Vagina (tissue), 2 donors: Measurements from ENCODE around the gene RB1. TPM values are rescaled to one million over a fixed set of nuclear protein-coding genes. Genes with fewer than 3 reads are reported as not detected.

Experiments
- DNase-seq, 2 donors: peaks; one replicate each; pipeline ENCODE4 v3.0.0-alpha.2; 2017; ENCODE audit errors: extremely low spot score in 2 of 2
- H3K27ac ChIP-seq: fragments of 200-600 bp; sonication (generic); one replicate; pipeline ENCODE4 v1.5.1; 2019
- H3K27me3 ChIP-seq: fragments of 200-600 bp; sonication (generic); one replicate; pipeline ENCODE4 v1.5.1; 2019
- H3K36me3 ChIP-seq, 2 donors: fragments of 200-600 bp; sonication (generic); one replicate each; pipeline ENCODE4 v1.5.1; 2017 to 2019
- H3K4me1 ChIP-seq: fragments of 200-600 bp; sonication (generic); one replicate; pipeline ENCODE4 v1.5.1; 2019
- H3K4me3 ChIP-seq, 2 donors: fragments of 200-600 bp; sonication (generic); 1 replicate in 1 of 2; 2 replicates in 1 of 2; pipeline ENCODE4 v1.5.1; 2016 to 2019
- H3K9me3 ChIP-seq: fragments of 200-600 bp; sonication (generic); one replicate; pipeline ENCODE4 v1.5.1; 2019
- POLR2A ChIP-seq, 2 donors: fragments of 450-650 bp; IDR thresholded peaks; one replicate each; pipeline ENCODE4 v1.6.1; 2017; ENCODE audit warnings: antibody characterized with exemption in 2 of 2, mild to moderate bottlenecking in 2 of 2, moderate library complexity in 2 of 2
- POLR2AphosphoS5 ChIP-seq, 2 donors: sonication (generic); formaldehyde crosslinking; IDR thresholded peaks; one replicate each; pipeline ENCODE4 v1.9.0; 2017; ENCODE audit warnings: antibody characterized with exemption in 2 of 2, mild to moderate bottlenecking in 2 of 2, low read depth in 1 of 2; ENCODE audit not compliant: insufficient read depth in 1 of 2
- intact Hi-C: fragments of 100-400 bp; cut with DNase I; formaldehyde crosslinking; loops from one replicate; pipeline ENCODE4 v1.15.1; 2023
- total RNA-seq: library from RNA; depleted of rRNA; stranded (reverse); fragments of >200 nt; gene quantifications from one replicate; pipeline ENCODE4 v1.2.3, GENCODE V29; 2016
- TF ChIP-seq, protein P1 (sequence below), 3 experiments: fragments of 450-650 bp in 2 of 3; fragments of 200-600 bp in 1 of 3; sonication (generic) in 1 of 3; IDR thresholded peaks; one replicate each; pipeline ENCODE4 v1.5.1; 2017 to 2019; ENCODE audit warnings: antibody characterized with exemption in 3 of 3, mild to moderate bottlenecking in 2 of 3, moderate library complexity in 2 of 3

The RB1 gene
- total RNA-seq, 1 donor from 2014 or later = 34.4 TPM

DNA sequence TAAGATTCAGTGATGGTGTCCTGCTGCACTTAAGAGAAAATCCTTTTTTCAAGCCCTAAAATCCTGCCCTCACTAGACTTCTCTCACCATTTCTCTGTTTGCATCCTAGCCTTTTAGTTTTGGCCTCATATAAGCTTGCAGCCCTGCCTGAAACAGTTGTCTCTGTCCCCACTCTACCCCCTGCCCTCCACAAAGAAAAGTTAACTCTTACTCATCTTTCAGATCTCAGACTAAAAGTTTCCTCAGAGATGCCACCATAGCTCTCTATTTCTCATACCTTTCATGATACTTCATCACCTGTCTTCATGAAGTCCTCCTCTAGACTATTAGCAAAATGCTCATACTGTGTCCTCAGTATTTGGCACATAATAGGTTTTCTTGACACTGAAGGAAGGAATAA is 37.4 kb upstream of the RB1 start:
- Histone ChIP-seq H3K27ac (no peak overlapping the region), H3K9me3 (no peaks in the 10 kb centered on the region), H3K36me3 (peaks cover 0 to 51% of the 10 kb centered on the region in 2 donors), H3K4me1 (peaks cover 21% of the 10 kb centered on the region), H3K4me3 (no peak overlapping the region), H3K27me3 (no peaks in the 10 kb centered on the region)
- no peak for TF ChIP-seq POLR2AphosphoS5 (IDR thresholded peaks at IDR 0.05; ENCODE audit: insufficient read depth in 1 of 2, low read depth in 1 of 2)
- TF ChIP-seq, protein P1, sequence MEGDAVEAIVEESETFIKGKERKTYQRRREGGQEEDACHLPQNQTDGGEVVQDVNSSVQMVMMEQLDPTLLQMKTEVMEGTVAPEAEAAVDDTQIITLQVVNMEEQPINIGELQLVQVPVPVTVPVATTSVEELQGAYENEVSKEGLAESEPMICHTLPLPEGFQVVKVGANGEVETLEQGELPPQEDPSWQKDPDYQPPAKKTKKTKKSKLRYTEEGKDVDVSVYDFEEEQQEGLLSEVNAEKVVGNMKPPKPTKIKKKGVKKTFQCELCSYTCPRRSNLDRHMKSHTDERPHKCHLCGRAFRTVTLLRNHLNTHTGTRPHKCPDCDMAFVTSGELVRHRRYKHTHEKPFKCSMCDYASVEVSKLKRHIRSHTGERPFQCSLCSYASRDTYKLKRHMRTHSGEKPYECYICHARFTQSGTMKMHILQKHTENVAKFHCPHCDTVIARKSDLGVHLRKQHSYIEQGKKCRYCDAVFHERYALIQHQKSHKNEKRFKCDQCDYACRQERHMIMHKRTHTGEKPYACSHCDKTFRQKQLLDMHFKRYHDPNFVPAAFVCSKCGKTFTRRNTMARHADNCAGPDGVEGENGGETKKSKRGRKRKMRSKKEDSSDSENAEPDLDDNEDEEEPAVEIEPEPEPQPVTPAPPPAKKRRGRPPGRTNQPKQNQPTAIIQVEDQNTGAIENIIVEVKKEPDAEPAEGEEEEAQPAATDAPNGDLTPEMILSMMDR (IDR thresholded peaks at IDR 0.05) = no peak
- no peak for TF ChIP-seq POLR2A (IDR thresholded peaks at IDR 0.05)
- no peak for DNase-seq
- intact Hi-C loops = no loop called here

DNA sequence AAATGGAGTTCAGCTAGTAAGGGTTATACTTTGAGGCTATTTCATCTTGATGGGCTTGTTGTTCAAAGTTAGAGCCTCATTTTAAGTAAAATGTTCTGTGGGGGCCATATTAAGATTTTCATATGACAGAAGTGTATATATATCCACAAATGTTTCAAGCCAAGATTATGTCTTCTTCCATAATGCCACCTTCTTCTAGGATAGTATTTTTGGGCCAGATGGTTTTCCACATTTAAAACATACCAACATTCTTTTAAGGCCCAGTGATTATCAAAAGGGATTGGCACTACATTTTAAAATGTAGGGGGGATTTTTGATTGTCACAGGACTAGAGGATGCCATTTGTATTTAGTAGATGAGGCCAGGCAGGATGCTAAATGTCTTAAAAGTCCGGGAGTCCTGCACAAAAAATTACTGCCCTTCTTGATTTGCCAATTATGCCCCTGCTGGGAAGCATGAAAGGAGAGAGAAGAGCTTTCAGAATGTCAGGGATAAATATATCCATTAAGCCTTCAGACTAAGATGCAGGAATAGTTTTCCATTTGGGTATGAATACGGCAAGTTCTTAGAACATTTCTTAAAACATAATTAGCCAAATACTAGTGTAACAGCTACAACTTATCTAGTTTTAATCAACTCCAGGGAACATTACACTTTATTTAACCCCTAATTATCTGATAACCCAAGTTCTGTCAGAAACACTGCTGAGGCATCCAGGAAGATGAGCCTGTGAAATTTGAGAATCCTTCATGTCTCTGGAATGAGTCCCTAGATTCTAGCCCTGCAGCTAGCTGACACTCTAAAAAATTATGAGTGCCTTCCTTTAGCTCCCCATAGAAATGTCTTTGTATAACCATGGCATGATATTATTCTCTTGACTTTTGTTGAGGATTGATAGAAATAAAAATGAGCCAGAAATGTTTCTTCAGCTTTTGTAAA is 36.6 kb upstream of the RB1 start:
- Histone ChIP-seq H3K27ac (no peak overlapping the region), H3K4me3 (no peak overlapping the region), H3K4me1 (peaks cover 21% of the 10 kb centered on the region), H3K9me3 (no peaks in the 10 kb centered on the region), H3K27me3 (no peaks in the 10 kb centered on the region), H3K36me3 (peaks cover 0 to 42% of the 10 kb centered on the region in 2 donors)
- DNase-seq = no peak
- intact Hi-C loops = no loop called here
- TF ChIP-seq POLR2AphosphoS5 (IDR thresholded peaks at IDR 0.05; ENCODE audit: insufficient read depth in 1 of 2, low read depth in 1 of 2) (no peak), POLR2A (IDR thresholded peaks at IDR 0.05) (no peak)
- TF ChIP-seq, protein P1 (IDR thresholded peaks at IDR 0.05) = no peak

DNA sequence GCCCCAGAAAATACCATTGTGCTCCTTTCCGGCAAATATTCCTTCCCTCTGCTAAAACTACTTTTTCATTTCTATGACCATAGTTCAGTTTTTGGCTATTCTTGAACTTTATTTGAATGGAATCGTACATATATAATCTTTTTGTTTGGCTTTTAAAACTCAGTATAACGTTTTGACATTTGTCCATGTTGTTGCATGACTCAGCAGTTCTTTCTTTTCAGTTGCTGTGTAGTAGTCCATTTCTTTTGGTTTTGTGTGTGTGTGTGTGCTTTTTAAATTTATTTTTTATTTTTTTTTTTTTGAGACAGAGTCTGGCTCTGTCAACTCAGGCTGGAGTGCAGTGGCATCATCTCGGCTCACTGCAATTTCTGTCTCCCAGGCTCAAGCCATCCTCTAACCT is 35.5 kb upstream of the RB1 start:
- Histone ChIP-seq H3K36me3 (peaks cover 0 to 33% of the 10 kb centered on the region in 2 donors), H3K27ac (no peak overlapping the region)
- TF ChIP-seq POLR2A (IDR thresholded peaks at IDR 0.05) (no peak), POLR2AphosphoS5 (IDR thresholded peaks at IDR 0.05; ENCODE audit: insufficient read depth in 1 of 2, low read depth in 1 of 2) (no peak)
- TF ChIP-seq, protein P1 (IDR thresholded peaks at IDR 0.05) = no peak

DNA sequence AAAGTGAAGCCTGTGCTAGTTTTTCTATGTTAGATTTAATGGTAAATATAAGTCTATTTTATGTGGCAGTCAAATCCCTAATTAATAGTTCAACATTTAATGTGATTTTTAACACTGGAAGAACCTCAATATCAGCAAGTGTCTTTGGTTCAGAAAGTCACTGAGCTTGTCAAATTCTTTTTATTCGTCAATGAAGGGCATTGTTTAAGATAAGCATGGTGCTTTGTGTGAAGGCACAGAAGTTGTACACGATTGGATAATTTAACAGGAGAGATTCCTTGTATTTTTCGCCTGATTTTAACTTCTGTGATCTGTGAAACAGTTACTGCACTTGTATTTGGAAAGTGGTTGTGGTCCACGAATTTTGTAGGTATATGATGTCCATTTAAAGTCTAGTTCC is 30.2 kb upstream of the RB1 start:
- TF ChIP-seq POLR2AphosphoS5 (IDR thresholded peaks at IDR 0.05; ENCODE audit: insufficient read depth in 1 of 2, low read depth in 1 of 2) (no peak), POLR2A (IDR thresholded peaks at IDR 0.05) (no peak)
- TF ChIP-seq, protein P1 (IDR thresholded peaks at IDR 0.05) = no peak
- intact Hi-C loops = no loop called here
- H3K36me3 ChIP-seq = peaks cover 0 to 7% of the 10 kb centered on the region in 2 donors

More for the DNA sequence above, 35.5 kb upstream of the RB1 start:
- Histone ChIP-seq H3K4me1 (peaks cover 20% of the 10 kb centered on the region), H3K9me3 (no peaks in the 10 kb centered on the region), H3K4me3 (no peak overlapping the region), H3K27me3 (no peaks in the 10 kb centered on the region)
- no peak for DNase-seq
- intact Hi-C loops = no loop called here

DNA sequence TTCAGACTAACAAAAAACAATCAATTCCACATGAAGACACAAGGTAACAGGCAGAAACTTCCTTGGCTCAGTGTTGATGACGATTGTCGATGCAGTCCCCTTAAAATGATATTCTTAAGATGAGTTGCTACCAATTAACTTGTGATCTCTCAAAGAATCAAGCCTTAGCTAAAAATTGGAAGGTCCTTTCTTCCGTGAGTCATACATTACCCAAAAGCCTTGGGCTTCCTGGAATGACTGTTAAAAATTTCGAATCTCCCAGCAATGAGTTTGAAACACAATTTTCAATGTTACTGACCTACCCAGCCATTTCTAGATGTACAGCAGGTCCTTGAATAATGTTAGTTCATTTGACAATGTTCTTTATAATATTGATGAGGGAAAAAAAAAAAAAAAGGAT is 28.0 kb upstream of the RB1 start:
- H3K9me3 ChIP-seq = no peaks in the 10 kb centered on the region
- H3K4me1 ChIP-seq = no peaks in the 10 kb centered on the region
- no peaks in the 10 kb centered on the region for H3K27me3 ChIP-seq
- no peak for TF ChIP-seq POLR2AphosphoS5 (IDR thresholded peaks at IDR 0.05; ENCODE audit: insufficient read depth in 1 of 2, low read depth in 1 of 2)
- TF ChIP-seq POLR2A (IDR thresholded peaks at IDR 0.05) = no peak
- no peak overlapping the region for H3K27ac ChIP-seq
- H3K4me3 ChIP-seq = no peak overlapping the region
- DNase-seq = no peak
- H3K36me3 ChIP-seq = no peaks in the 10 kb centered on the region
- intact Hi-C loops = no loop called here

More for the DNA sequence above, 30.2 kb upstream of the RB1 start:
- Histone ChIP-seq H3K27ac (no peak overlapping the region), H3K27me3 (no peaks in the 10 kb centered on the region), H3K9me3 (no peaks in the 10 kb centered on the region), H3K4me1 (no peaks in the 10 kb centered on the region), H3K4me3 (no peak overlapping the region)
- no peak for DNase-seq
